Body of pancreas (tissue), 4 donors: ENCODE results near the gene ARHGAP9. TPM values are rescaled to one million over a fixed set of nuclear protein-coding genes. Genes with fewer than 3 reads are reported as not detected.

Source experiments
- ATAC-seq: fragments of 150-250 bp; one replicate; pipeline ENCODE4 v1.9.1; 2016
- DNase-seq, 4 donors: peaks; one replicate each; pipeline ENCODE4 v3.0.0-alpha.2; 2019
- H3K27ac ChIP-seq, 4 donors: fragments of 200-600 bp; sonication (generic); 1 replicate in 3 of 4; 2 replicates in 1 of 4; pipeline versions ENCODE4 v1.5.1 to v1.6.1; 2016 to 2019; ENCODE audit warnings: mild to moderate bottlenecking in 1 of 4, mixed read lengths in 1 of 4, moderate library complexity in 1 of 4
- H3K27me3 ChIP-seq, 2 donors: fragments of 200-600 bp; sonication (generic); one replicate each; pipeline ENCODE4 v1.6.0; 2016; ENCODE audit warnings: mild to moderate bottlenecking in 1 of 2
- H3K36me3 ChIP-seq, 2 donors: fragments of 200-600 bp; sonication (generic); replicated peaks in 1 of 2; 2 replicates each; pipeline ENCODE4 v1.5.1; 2016; ENCODE audit warnings: low read depth in 2 of 2; ENCODE audit not compliant: insufficient read depth in 1 of 2
- H3K4me1 ChIP-seq: fragments of 200-600 bp; sonication (generic); one replicate; pipeline ENCODE4 v1.6.0; 2016
- H3K4me3 ChIP-seq, 2 donors: fragments of 200-600 bp; sonication (generic); 1 replicate in 1 of 2; 2 replicates in 1 of 2; pipeline ENCODE4 v1.5.1; 2016 to 2019
- H3K9me3 ChIP-seq, 3 donors: fragments of 200-600 bp; sonication (generic); 1 replicate in 2 of 3; 2 replicates in 1 of 3; pipeline ENCODE4 v1.5.1; 2016
- CTCF ChIP-seq, 7 experiments: fragments of 450-650 bp in 4 of 7; fragments of 200-600 bp in 3 of 7; sonication (generic) in 3 of 7; IDR thresholded peaks; one replicate each; pipeline ENCODE4 v1.5.1; 2016 to 2019; ENCODE audit warnings: antibody characterized with exemption in 7 of 7
- POLR2A ChIP-seq, 3 donors: fragments of 450-650 bp; IDR thresholded peaks; one replicate each; pipeline ENCODE4 v1.6.1; 2016; ENCODE audit warnings: antibody characterized with exemption in 3 of 3, mild to moderate bottlenecking in 2 of 3
- WGBS, 2 donors: methylation state at CpG; one replicate each; pipeline ENCODE4 v1.1.5; 2017; 5-methylcytosine and 5-hydroxymethylcytosine counted together
- intact Hi-C: fragments of 100-400 bp; cut with DNase I; formaldehyde crosslinking; loops from one replicate; pipeline ENCODE4 v1.15.1; 2023
- total RNA-seq, 2 donors: library from RNA; depleted of rRNA; stranded (reverse); fragments of >200 nt; gene quantifications; one replicate each; pipeline ENCODE4 v1.1.0, GENCODE V29; 2016

The ARHGAP9 gene
- total RNA-seq, 2 donors from 2014 or later: 18.9 TPM; not detected in 1

- no peaks in the 10 kb centered on the region for H3K36me3 ChIP-seq
- H3K27ac ChIP-seq: no peak overlapping the region
- no peaks in the 10 kb centered on the region for H3K9me3 ChIP-seq
- no peaks in the 10 kb centered on the region for H3K27me3 ChIP-seq
- TF ChIP-seq CTCF (IDR thresholded peaks at IDR 0.05): no peak
- TF ChIP-seq POLR2A (IDR thresholded peaks at IDR 0.05): no peak
- 26 to 45% methylated on average over 5 to 6 of the region's 6 CpGs for WGBS, 2 donors
- ATAC-seq: peak; percentile 22
- H3K4me1 ChIP-seq: peaks cover 9% of the 10 kb centered on the region
- intact Hi-C loops: loop anchor here (5.0 kb wide), 1 partner anchor 149 kb away; no protein-coding TSS in a partner anchor
- no peak overlapping the region for H3K4me3 ChIP-seq
- peak in 1 of 4 donors; percentile 37 for DNase-seq
Observed at GRCh38 chr12:57451233-57451778, 28.4 kb downstream of the ARHGAP9 start.

GRCh38 chr12:57450057-57450456 lies 29.6 kb downstream of the ARHGAP9 start:
- intact Hi-C loops: loop anchor here (5.0 kb wide), 1 partner anchor 148 kb away; no protein-coding TSS in a partner anchor
- Histone ChIP-seq H3K4me3 (no peak overlapping the region), H3K27me3 (no peaks in the 10 kb centered on the region), H3K36me3 (no peaks in the 10 kb centered on the region), H3K9me3 (no peaks in the 10 kb centered on the region), H3K4me1 (peaks cover 9% of the 10 kb centered on the region), H3K27ac (no peak overlapping the region)
- ATAC-seq (no peak), DNase-seq (no peak)
- WGBS, 2 donors: 96 to 97% methylated on average over 3 of the region's 3 CpGs
- TF ChIP-seq CTCF (IDR thresholded peaks at IDR 0.05) (no peak), POLR2A (IDR thresholded peaks at IDR 0.05) (no peak)

GRCh38 chr12:57449375-57449774 lies 30.3 kb downstream of the ARHGAP9 start:
- H3K9me3 ChIP-seq: no peaks in the 10 kb centered on the region
- no peaks in the 10 kb centered on the region for H3K36me3 ChIP-seq
- TF ChIP-seq CTCF (IDR thresholded peaks at IDR 0.05) (no peak), POLR2A (IDR thresholded peaks at IDR 0.05) (no peak)
- no peak overlapping the region for H3K27ac ChIP-seq
- WGBS, 2 donors: 94% methylated on average over 7 of the region's 7 CpGs; no CpG with 5 or more reads in 1 of the 2 donors
- peaks cover 9% of the 10 kb centered on the region for H3K4me1 ChIP-seq
- no peak overlapping the region for H3K4me3 ChIP-seq
- intact Hi-C loops: no loop called here
- no peaks in the 10 kb centered on the region for H3K27me3 ChIP-seq
- ATAC-seq (no peak), DNase-seq (no peak)

- no peak overlapping the region for H3K4me3 ChIP-seq
- no peak overlapping the region for H3K27ac ChIP-seq
- intact Hi-C loops: no loop called here
- no peak for ATAC-seq
- H3K9me3 ChIP-seq: no peaks in the 10 kb centered on the region
- WGBS, 2 donors: 60 to 80% methylated on average over 2 of the region's 2 CpGs
- H3K27me3 ChIP-seq: no peaks in the 10 kb centered on the region
- DNase-seq: no peak
- TF ChIP-seq POLR2A (IDR thresholded peaks at IDR 0.05): no peak
- no peak for TF ChIP-seq CTCF (IDR thresholded peaks at IDR 0.05)
- peaks cover 9% of the 10 kb centered on the region for H3K4me1 ChIP-seq
- no peaks in the 10 kb centered on the region for H3K36me3 ChIP-seq
Observed at GRCh38 chr12:57448669-57449068, 31.0 kb downstream of the ARHGAP9 start.
